ENCODE results near the gene CDC42BPG. TPM values are rescaled to one million over a fixed set of nuclear protein-coding genes. Genes with fewer than 3 reads are reported as not detected.

CDC42BPG gene
- total RNA-seq, 1 experiment from 2014 or later, result 0.06 TPM

- no peak for DNase-seq (ENCODE audit: low read depth)
These were observed 21.7 kb upstream of the CDC42BPG start for GRCh38 chr11:64866173-64866491.

DNA sequence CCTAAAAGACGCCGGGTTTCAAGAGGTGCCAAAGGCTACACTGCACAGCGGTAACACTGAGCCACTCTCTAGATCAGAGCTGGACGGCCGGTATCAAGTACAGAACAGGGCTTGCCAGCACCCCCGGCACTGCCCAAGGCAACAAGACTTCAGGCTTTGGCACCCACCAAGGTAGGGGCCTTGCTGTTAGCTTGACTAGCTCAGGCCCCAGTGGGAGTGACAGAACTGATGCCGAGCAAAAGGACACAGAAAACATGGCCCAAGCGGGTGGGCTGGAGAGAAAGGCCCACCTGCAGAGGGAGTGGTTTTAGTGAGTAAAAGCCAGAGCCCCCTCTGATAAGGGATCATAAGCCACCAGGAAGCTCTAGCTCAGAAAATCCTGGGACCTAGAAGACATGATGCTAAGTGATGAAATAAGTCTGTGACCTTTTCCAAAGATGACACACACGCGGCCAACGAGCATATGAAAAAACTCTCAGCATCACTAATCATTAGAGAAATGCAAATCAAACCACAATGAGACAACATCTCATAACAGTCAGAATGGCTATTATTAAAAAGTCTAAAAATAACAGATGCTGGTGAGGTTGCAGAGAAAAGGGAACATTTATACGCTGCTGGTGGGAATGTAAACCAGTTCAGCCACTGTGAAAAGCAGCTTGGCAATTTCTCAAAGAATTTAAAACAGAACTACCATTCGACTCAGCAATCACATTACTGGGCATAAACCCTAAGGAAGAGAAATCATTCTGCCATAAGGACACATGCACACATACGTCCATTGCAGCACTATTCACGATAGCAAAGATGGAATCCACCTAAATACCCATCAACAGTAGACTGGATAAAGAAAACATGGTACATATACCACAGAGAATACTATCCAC, 21.1 kb upstream of the CDC42BPG start:
- no peak for DNase-seq (ENCODE audit: low read depth)

- peak; percentile 88 for DNase-seq (ENCODE audit: low read depth)
These were observed 20.2 kb upstream of the CDC42BPG start for GRCh38 chr11:64864473-64865285.

DNA sequence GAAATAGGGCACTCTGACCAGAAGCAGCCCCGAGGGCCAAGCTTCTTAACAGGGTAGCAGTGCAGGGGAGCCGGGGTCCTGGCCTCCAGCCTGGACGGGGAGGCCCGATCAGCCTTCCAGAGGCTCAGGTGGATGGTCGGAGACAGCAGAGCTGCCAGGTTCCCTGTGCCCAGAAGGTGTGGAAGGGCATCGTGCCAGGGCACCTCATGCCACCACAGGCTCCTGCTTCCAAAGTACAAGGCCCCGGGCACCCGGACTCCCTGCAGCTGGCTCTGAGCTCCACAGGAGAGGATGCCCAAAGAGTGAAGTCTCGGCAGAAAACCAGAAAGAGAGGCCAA, 19.7 kb upstream of the CDC42BPG start:
- DNase-seq (ENCODE audit: low read depth), result no peak

- DNase-seq (ENCODE audit: low read depth), result no peak
These were observed 19.1 kb upstream of the CDC42BPG start for GRCh38 chr11:64863391-64864060.

DNA sequence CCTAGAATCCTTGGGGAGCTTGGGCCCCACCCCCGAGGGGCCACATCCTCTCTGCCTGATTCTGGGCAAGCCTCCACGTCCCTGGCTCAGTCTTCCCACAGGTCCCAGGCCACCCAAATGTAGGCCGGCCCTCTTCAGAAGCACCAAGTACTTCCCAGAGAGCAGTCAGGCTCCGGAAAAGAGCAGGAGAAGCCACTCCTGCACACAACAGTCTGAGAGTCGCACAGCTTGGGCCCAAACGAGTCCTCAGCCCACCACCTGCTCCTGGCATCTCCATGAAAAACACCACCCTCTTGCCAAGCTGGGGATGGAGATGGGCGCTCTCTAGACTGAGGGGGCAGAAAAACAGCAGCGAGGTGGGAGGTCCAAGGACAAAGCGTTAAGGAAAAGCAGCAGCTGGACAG, 18.5 kb upstream of the CDC42BPG start:
- no peak for DNase-seq (ENCODE audit: low read depth)

DNA sequence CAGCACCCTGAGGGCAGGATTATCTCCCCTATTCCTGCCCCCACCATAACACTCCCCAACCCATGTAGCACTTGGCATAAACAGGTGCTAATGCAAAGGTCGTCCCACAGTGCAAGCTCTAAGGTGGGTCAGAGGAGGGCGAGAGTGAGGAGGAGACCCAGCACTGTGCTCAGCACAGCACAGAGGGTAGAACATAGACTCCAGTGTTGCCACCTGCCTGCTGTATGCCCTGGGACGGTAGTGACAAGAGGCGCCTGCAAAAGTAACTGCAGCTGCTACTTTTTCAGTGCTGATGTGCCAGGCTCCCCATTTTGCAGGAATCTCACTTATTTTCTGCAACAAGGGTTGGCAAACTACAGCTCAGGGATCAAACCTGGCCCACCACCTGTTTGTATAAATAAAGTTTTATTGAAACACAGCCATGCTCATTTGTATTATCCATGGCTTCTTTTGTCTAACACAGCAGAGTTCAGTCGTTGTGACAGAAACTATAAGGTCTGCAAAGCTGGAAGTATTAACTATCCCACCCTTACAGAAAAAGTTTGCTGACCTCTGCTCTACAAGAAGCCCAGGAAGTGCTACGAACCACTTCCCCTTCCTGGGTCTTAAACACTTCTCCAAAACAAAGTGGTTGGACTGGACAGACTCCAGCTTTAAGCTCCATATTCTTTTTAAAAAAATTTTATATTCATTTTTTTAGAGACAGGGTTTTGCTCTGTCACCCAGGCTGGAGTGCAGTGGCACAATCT, 16.9 kb upstream of the CDC42BPG start:
- DNase-seq (ENCODE audit: low read depth), result no peak

DNA sequence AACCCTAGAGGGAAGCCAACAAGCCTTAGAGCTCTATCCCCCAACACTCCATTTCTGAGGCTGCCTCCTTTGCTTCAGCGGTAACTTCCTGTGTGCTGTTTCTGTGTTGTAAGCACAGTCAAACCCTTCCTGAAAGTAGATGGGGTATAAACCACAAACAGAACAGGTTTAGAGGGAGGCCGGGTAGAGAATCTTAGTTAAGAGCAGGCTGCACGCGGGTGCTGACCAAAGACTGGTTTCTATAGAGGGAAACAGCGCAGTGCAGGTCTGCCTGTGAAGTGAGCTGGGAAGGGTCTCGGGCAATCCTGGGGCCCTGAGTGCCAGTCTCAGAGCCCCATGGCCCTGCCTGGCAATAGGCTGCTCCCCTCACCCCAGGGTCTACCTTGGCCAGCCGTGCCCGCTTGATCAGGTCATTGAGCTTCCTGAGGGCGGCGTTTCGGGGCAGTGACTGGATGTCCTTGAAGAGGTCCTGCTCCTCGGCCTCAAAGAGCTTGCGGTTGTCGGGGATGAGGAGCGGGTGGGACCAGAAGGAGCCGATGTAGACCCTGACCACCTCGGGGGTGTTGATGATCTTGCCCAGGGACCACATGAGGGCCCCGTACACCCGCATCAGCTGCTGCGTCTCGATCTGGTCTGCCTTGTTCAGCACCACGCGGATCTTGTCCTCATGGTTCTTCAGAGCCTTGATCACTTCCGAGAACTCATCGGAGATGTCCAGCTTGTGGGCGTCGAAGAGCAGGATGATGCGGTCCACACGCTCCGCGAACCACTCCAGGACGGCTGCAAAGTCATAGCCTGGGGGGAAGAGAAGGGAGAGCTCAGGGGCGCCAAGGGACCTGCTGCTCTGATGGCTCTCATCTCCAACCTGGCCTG, 15.3 kb upstream of the CDC42BPG start:
- DNase-seq (ENCODE audit: low read depth), result no peak

- DNase-seq (ENCODE audit: low read depth), result no peak
These were observed 14.2 kb upstream of the CDC42BPG start for GRCh38 chr11:64858467-64859263.

- no peak for DNase-seq (ENCODE audit: low read depth)
These were observed 13.0 kb upstream of the CDC42BPG start for GRCh38 chr11:64857485-64857884.

GRCh38 chr11:64856382-64857227, 12.2 kb upstream of the CDC42BPG start:
- peak; percentile 98 for DNase-seq (ENCODE audit: low read depth)

GRCh38 chr11:64855596-64856304, 11.3 kb upstream of the CDC42BPG start:
- DNase-seq (ENCODE audit: low read depth), result peak; percentile 38

DNA sequence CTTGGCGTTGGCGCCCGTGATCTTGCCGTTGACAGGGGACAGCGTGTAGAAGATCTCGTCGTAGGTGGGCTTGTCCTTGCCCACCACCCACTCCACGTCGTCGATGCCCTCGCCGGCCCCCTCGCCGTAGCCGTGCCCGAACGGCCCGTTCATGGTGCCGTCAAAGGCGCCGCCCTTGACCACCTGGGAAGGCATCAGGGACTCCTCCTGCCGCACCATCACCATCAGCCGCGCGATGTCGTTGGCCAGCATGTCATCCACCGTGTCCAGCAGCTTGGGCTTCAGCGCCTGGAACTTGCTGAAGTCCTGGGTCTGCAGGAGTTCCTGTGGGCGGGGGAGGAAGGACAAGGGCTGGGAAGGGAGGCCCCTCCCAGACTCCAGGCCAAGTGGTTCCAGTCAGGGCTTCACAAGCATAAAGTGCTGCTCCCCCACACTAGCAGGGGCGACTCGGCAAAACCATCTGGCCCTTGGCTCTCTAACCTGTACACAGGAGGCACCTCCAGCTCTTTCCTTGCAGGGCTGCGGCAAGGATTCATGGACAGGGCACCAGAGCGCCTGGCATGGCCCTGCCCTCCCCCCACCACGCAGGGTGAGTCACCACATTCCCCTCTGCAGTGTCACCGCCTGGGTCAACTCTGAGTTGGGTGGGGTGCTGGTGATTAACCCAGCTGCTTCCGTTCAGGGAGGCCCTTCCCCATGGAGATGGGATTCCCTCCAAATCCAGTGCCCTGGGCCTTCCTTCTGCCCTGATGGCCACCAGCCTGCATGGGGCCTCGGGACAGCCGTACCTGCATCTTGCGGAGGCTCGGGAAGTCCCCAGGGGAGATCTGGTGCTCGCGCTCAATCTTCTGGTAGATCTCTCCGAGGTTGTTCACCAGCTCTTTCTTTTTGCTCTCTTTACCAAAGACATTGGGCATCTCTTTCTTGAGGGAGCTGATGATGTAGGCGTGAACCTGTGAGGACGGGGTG, 10.4 kb upstream of the CDC42BPG start:
- DNase-seq (ENCODE audit: low read depth), result peak; percentile 98

DNA sequence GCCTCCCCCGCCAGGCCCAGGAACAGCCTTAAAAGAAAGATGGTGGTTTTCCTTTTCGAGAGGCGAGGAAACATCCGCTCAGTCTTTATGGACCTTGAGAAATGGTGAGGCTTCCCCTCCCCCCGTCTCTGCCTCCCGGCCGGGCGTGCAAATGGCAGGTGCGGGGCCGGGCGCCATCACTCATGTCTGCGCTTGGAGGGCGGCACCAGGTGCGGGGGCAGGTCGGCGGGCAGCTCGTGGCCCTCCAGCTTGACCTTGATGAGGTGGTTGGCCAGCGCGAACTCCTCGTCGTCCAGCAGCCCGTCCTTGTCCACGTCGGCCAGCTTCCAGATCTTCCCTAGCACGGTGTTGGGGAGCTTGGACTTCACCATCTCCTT, 9.7 kb upstream of the CDC42BPG start:
- no peak for DNase-seq (ENCODE audit: low read depth)

DNA sequence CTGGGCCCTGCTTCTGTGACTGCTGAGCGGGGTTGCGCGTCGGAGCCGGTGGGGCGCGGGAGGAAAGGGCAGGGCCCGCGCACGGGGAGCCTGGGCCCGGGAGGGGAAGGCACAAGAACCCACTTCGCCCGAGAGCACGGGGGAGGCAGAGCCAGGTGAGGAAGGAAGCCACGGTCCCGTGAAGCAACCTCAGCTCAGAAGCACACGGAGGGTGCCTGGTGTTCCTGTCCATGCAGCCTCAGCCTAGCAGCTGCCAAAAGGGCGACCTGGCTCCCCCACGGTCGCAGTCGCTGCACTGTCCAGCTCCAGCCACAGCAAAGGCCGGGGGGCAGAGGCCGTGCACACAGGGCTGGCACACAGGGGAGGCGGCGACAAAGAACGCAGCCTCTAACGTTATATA, 9.3 kb upstream of the CDC42BPG start:
- no peak for DNase-seq (ENCODE audit: low read depth)

- no peak for DNase-seq (ENCODE audit: low read depth)
These were observed 8.5 kb upstream of the CDC42BPG start for GRCh38 chr11:64852804-64853509.

Measured in Daoy (cell line).